Stimulated activated effector memory CD8-positive, alpha-beta T cell treated with anti-CD3 and anti-CD28 coated beads, Interleukin-12 subunit alpha, Interleukin-12 subunit beta, amount 100 ng/mL, for 72 hours (primary cell): ENCODE data around the gene PLPPR3.
"Not testable (repeated sequence)": the region's sequence is repeated elsewhere in the genome, so short reads cannot be mapped to it uniquely, and the experiment has no call there.

ENCODE experiments used
- ATAC-seq: fragments of 150-1000 bp; cut with Tn5 transposase; 2 replicates; pipeline ENCODE4 v1.10.0; 2021
- DNase-seq, 2 donors: peaks; one replicate each; pipeline ENCODE4 v3.0.0; 2021 to 2022; ENCODE audit warnings: low spot score in 2 of 2
- H3K27ac Mint-ChIP-seq: one replicate; pipeline ENCODE4 v1.8.0; 2022; ENCODE audit warnings: mild to moderate bottlenecking, mixed read lengths
- H3K36me3 Mint-ChIP-seq: one replicate; pipeline ENCODE4 v1.8.0; 2022; ENCODE audit warnings: mild to moderate bottlenecking, mixed read lengths
- H3K4me1 Mint-ChIP-seq: one replicate; pipeline ENCODE4 v1.8.0; 2022; ENCODE audit warnings: mixed read lengths
- H3K4me3 Mint-ChIP-seq: one replicate; pipeline ENCODE4 v1.8.0; 2022; ENCODE audit warnings: mild to moderate bottlenecking, mixed read lengths
- H3K9me3 Mint-ChIP-seq: one replicate; pipeline ENCODE4 v1.8.0; 2022; ENCODE audit warnings: mixed read lengths

The PLPPR3 gene

GRCh38 chr19:858868-859843, 37.4 kb upstream of the PLPPR3 start, which contains the start of gene CFD:
CFD (plus strand) TSS chr19:859664; CDS start chr19:859690, 26 bp downstream.
- Mint-ChIP-seq H3K27ac (no peak within 1 kb of the TSS), H3K4me1 (peaks cover 18% of the 10 kb centered on the region), H3K36me3 (peaks cover 8% of the 10 kb centered on the region), H3K4me3 (peak within 1 kb of the TSS; percentile 43), H3K9me3 (no peaks in the 10 kb centered on the region)
- DNase-seq (no peak), ATAC-seq (no peak)

DNA sequence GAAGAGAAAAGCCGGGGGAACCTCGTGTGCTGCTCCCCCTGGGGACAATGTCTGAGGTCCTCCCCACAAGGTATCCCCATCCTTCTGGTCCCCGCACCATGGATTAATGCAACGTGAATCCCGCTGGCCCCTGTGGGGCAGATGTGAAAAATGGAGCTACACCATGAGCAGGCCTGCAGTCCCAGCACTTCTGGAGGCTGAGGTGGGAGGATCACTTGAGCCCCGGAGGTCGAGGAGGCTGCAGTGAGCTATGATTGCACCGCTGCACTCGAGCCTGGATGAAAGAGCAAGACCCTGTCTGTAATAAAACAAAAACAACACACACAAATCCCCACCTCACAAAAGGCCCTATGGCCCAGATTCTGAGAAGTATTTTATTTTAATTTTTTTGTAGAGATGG, 36.5 kb upstream of the PLPPR3 start:
- Mint-ChIP-seq H3K4me3 (no peak overlapping the region), H3K4me1 (peaks cover 10% of the 10 kb centered on the region), H3K9me3 (no peaks in the 10 kb centered on the region), H3K36me3 (no peaks in the 10 kb centered on the region), H3K27ac (no peak overlapping the region)
- no peak for ATAC-seq
- DNase-seq = no peak

DNA sequence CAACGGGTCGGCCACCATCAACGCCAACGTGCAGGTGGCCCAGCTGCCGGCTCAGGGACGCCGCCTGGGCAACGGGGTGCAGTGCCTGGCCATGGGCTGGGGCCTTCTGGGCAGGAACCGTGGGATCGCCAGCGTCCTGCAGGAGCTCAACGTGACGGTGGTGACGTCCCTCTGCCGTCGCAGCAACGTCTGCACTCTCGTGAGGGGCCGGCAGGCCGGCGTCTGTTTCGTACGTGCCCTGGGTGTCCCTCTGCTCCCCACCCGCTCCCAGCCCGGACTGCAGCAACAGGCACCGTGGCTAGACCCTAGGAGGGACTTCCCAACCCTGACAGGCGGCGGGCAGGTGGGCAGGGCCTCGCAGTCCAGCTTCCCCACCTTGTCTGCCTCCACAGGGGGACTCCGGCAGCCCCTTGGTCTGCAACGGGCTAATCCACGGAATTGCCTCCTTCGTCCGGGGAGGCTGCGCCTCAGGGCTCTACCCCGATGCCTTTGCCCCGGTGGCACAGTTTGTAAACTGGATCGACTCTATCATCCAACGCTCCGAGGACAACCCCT, 33.9 kb upstream of the PLPPR3 start:
- no peak for ATAC-seq

GRCh38 chr19:855142-855541, 33.4 kb upstream of the PLPPR3 start:
- Mint-ChIP-seq H3K4me3 (no peak overlapping the region), H3K27ac (no peak overlapping the region), H3K36me3 (no peaks in the 10 kb centered on the region), H3K9me3 (no peaks in the 10 kb centered on the region), H3K4me1 (no peaks in the 10 kb centered on the region)
- no peak for ATAC-seq
- no peak for DNase-seq

More for the DNA sequence above, 33.9 kb upstream of the PLPPR3 start:
- Mint-ChIP-seq H3K4me1 (no peaks in the 10 kb centered on the region), H3K27ac (no peak overlapping the region), H3K9me3 (no peaks in the 10 kb centered on the region), H3K36me3 (no peaks in the 10 kb centered on the region), H3K4me3 (no peak overlapping the region)
- no peak for DNase-seq

- no peak overlapping the region for H3K27ac Mint-ChIP-seq
- DNase-seq (no peak), ATAC-seq (no peak)
- H3K36me3 Mint-ChIP-seq = no peaks in the 10 kb centered on the region
- no peaks in the 10 kb centered on the region for H3K9me3 Mint-ChIP-seq
- no peaks in the 10 kb centered on the region for H3K4me1 Mint-ChIP-seq
- no peak overlapping the region for H3K4me3 Mint-ChIP-seq
These were observed 32.8 kb upstream of the PLPPR3 start for GRCh38 chr19:854549-854948.

DNA sequence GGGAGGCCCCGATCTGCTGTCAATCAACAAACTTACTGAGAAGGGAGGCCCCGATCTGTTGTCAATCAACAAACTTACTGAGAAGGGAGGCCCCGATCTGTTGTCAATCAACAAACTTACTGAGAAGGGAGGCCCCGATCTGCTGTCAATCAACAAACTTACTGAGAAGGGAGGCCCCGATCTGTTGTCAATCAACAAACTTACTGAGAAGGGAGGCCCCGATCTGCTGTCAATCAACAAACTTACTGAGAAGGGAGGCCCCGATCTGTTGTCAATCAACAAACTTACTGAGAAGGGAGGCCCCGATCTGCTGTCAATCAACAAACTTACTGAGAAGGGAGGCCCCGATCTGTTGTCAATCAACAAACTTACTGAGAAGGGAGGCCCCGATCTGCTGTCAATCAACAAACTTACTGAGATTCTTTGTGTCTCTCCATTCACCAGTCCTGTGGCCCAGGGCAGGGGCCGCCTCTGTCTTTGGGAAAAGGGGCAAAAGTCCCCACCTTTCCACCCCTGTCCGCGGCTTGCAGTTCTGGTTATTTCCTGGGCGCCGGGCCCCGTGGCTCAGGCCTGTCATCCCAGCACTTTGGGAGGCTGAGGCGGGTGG, 32.0 kb upstream of the PLPPR3 start:
- DNase-seq, ATAC-seq, H3K4me1 Mint-ChIP-seq, H3K4me3 Mint-ChIP-seq, H3K27ac Mint-ChIP-seq, H3K36me3 Mint-ChIP-seq, H3K9me3 Mint-ChIP-seq: not testable (repeated sequence)

DNA sequence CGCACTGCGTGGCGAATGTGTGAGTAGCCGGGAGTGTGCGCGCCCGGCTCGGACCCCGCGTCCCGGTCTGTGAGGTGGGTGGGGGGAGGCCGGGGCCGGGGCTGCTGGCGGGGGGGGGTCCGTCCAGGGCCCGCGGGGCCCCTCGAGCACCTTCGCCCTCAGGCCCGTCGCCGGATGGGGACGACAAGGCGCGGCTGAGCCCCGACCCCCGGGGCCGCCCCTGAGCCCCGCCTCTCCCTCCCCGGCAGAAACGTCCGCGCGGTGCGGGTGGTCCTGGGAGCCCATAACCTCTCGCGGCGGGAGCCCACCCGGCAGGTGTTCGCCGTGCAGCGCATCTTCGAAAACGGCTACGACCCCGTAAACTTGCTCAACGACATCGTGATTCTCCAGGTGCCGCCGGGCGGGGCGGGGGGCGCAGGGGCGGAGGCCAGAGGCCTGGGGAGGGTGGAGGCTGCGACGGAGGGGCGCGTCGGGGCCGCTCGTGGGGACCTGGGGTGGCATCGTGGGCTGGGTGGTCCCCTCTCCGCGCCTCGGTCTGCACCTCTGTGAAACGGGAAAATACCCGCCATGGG, 31.3 kb upstream of the PLPPR3 start:
- Mint-ChIP-seq H3K4me3 (no peak overlapping the region), H3K9me3 (no peaks in the 10 kb centered on the region), H3K36me3 (no peaks in the 10 kb centered on the region), H3K4me1 (no peaks in the 10 kb centered on the region), H3K27ac (no peak overlapping the region)
- DNase-seq (no peak), ATAC-seq (no peak)

GRCh38 chr19:852136-853013, 30.6 kb upstream of the PLPPR3 start, which contains the start of gene ELANE:
ELANE (plus strand) TSS chr19:852303; CDS start chr19:852329, 26 bp downstream.
- no peak within 1 kb of the TSS for H3K4me3 Mint-ChIP-seq
- H3K9me3 Mint-ChIP-seq = no peaks in the 10 kb centered on the region
- DNase-seq = no peak

DNA sequence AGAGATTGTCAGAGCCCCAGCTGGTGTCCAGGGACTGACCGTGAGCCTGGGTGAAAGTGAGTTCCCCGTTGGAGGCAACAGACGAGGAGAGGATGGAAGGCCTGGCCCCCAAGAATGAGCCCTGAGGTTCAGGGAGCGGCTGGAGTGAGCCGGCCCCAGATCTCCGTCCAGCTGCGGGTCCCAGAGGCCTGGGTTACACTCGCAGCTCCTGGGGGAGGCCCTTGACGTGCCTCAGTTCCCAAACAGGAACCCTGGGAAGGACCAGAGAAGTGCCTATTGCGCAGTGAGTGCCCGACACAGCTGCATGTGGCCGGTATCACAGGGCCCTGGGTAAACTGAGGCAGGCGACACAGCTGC, 29.2 kb upstream of the PLPPR3 start:
- no peak overlapping the region for H3K4me3 Mint-ChIP-seq

More at GRCh38 chr19:852136-853013, 30.6 kb upstream of the PLPPR3 start, which contains the start of gene ELANE:
- no peaks in the 10 kb centered on the region for H3K4me1 Mint-ChIP-seq
- H3K36me3 Mint-ChIP-seq = no peaks in the 10 kb centered on the region
- H3K27ac Mint-ChIP-seq = no peak within 1 kb of the TSS
- ATAC-seq = no peak

GRCh38 chr19:850221-850978, 28.6 kb upstream of the PLPPR3 start:
- H3K9me3 Mint-ChIP-seq = no peaks in the 10 kb centered on the region
- H3K36me3 Mint-ChIP-seq = no peaks in the 10 kb centered on the region
- H3K4me3 Mint-ChIP-seq = no peak overlapping the region
- no peak overlapping the region for H3K27ac Mint-ChIP-seq
- H3K4me1 Mint-ChIP-seq = no peaks in the 10 kb centered on the region
- ATAC-seq (peak; percentile 51), DNase-seq (no peak)

More for the DNA sequence above, 29.2 kb upstream of the PLPPR3 start:
- Mint-ChIP-seq H3K4me1 (no peaks in the 10 kb centered on the region), H3K27ac (no peak overlapping the region), H3K36me3 (no peaks in the 10 kb centered on the region), H3K9me3 (no peaks in the 10 kb centered on the region)
- DNase-seq (no peak), ATAC-seq (no peak)

DNA sequence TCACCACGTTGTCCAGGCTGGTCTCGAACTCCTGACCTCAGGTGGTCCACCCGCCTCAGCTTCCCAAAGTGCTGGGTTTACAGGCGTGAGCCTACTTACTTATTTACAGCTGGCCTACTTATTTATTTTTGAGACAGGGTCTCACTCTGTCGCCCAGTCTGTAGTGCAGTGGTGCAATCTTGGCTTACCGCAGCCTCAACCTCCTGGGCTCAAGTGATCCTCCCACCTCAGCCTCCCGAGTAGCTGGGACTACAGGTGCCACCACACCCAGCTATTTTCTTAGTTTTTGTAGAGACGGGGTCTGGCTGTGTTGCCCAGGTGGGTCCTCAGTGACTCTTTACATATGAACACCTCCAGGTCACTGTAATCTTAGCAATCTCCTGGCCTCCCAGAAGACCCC, 27.4 kb upstream of the PLPPR3 start:
- not testable (repeated sequence) for H3K4me1 Mint-ChIP-seq, H3K36me3 Mint-ChIP-seq, DNase-seq, ATAC-seq, H3K4me3 Mint-ChIP-seq, H3K27ac Mint-ChIP-seq, H3K9me3 Mint-ChIP-seq

DNA sequence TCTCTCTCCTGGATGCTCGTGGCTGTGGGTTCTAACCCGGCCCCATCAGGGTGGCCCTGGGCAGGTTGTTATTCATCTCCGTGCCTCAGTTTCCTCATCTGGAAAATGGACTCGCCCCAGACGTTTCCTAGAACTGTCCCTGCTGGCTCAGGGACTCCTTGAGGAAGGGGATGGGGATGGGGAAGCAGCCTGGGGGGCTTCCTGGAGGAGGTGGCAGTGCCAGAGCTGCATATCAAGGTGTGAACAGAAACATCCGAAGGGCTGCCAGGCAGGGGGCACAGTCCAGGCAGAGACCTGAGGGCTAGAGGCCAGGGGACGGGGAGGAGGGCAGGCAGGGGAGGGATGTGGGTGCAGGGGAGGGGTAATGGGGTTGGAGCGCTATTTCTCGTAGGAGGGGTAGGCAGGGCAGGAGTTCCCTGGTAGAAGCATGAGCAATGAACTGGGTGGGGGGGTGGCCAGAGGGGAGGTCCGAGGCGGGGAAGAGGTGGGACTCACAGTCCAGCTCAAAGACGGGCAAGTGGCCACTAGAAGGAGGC, 26.7 kb upstream of the PLPPR3 start:
- no peak overlapping the region for H3K27ac Mint-ChIP-seq
- ATAC-seq (no peak), DNase-seq (no peak)
- H3K4me1 Mint-ChIP-seq = peaks cover 6% of the 10 kb centered on the region
- no peaks in the 10 kb centered on the region for H3K36me3 Mint-ChIP-seq
- H3K9me3 Mint-ChIP-seq = no peaks in the 10 kb centered on the region
- no peak overlapping the region for H3K4me3 Mint-ChIP-seq

DNA sequence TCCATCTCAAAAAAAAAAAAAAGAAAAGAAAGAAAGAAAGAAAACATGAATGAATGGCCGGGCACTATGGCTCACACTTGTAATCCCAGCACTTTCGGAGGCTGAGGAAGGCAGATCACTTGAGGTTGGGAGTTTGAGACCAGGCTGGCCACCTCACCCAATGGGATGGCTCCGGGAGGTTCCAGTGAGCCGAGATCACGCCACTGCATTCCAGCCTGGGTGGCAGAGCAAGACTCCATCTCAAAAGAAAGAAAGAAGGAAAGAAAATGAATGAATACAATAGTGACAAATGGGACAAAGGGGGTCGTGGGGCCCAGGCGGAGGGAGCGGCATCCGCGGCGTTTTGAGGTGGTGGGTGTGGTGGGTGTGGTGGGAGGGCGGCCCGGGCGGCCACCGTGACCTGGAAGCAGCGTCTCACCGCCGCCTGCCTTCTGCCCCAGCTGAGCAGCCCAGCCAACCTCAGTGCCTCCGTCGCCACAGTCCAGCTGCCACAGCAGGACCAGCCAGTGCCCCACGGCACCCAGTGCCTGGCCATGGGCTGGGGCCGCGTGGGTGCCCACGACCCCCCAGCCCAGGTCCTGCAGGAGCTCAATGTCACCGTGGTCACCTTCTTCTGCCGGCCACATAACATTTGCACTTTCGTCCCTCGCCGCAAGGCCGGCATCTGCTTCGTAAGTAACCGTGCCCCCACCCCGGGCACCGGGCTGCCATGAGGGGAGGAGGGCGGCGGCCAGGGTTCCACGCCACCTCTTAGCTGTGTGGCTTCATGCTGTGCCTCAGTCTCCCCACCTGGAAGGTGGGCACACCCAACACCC, 24.2 kb upstream of the PLPPR3 start:
- no peak overlapping the region for H3K27ac Mint-ChIP-seq
- no peak overlapping the region for H3K4me3 Mint-ChIP-seq
- peaks cover 12% of the 10 kb centered on the region for H3K4me1 Mint-ChIP-seq
- H3K9me3 Mint-ChIP-seq = peaks cover 3% of the 10 kb centered on the region
- ATAC-seq (no peak), DNase-seq (no peak)
- H3K36me3 Mint-ChIP-seq = peaks cover 6% of the 10 kb centered on the region
